ENCODE data around the gene TTC8.
"Not testable (repeated sequence)": the region's sequence is repeated elsewhere in the genome, so short reads cannot be mapped to it uniquely, and the experiment has no call there.

Gene TTC8

GRCh38 chr14:88848571-88848970, 24.1 kb downstream of the TTC8 start:
- peaks cover 24% of the 10 kb centered on the region; the same call in 1 of the 2 replicates for H3K4me1 ChIP-seq (ENCODE audit: insufficient read depth, low read length)
- no peak overlapping the region for H3K4me3 ChIP-seq (ENCODE audit: low read length)
- no peaks in the 10 kb centered on the region; the same call in 1 of the 2 replicates for H3K27me3 ChIP-seq (ENCODE audit: insufficient read depth, low read length)
- H3K36me3 ChIP-seq (ENCODE audit: insufficient read depth, low read depth, low read length) = no peaks in the 10 kb centered on the region
- no peaks in the 10 kb centered on the region; the same call in 1 of the 2 replicates for H3K9me3 ChIP-seq (ENCODE audit: insufficient read depth, low read depth, low read length)
- no peak overlapping the region for H3K27ac ChIP-seq (ENCODE audit: low read length)
- no peak overlapping the region for H3K9ac ChIP-seq (ENCODE audit: low read depth, low read length)

GRCh38 chr14:88849716-88850115, 25.3 kb downstream of the TTC8 start:
- Histone ChIP-seq H3K9me3 (ENCODE audit: insufficient read depth, low read depth, low read length) (no peaks in the 10 kb centered on the region; the same call in 1 of the 2 replicates), H3K4me1 (ENCODE audit: insufficient read depth, low read length) (peaks cover 24% of the 10 kb centered on the region; the same call in 1 of the 2 replicates), H3K27me3 (ENCODE audit: insufficient read depth, low read length) (no peaks in the 10 kb centered on the region; the same call in 1 of the 2 replicates), H3K9ac (ENCODE audit: low read depth, low read length) (no peak overlapping the region), H3K36me3 (ENCODE audit: insufficient read depth, low read depth, low read length) (no peaks in the 10 kb centered on the region), H3K4me3 (ENCODE audit: low read length) (no peak overlapping the region), H3K27ac (ENCODE audit: low read length) (no peak overlapping the region)

- H3K9me3 ChIP-seq (ENCODE audit: insufficient read depth, low read depth, low read length) = no peaks in the 10 kb centered on the region; the same call in 1 of the 2 replicates
- H3K4me1 ChIP-seq (ENCODE audit: insufficient read depth, low read length) = peaks cover 24% of the 10 kb centered on the region; the same call in 1 of the 2 replicates
- peak overlapping the region; percentile 47; the same call in 1 of the 2 replicates for H3K4me3 ChIP-seq (ENCODE audit: low read length)
- no peak overlapping the region for H3K27ac ChIP-seq (ENCODE audit: low read length)
- no peaks in the 10 kb centered on the region; the same call in 1 of the 2 replicates for H3K36me3 ChIP-seq (ENCODE audit: insufficient read depth, low read depth, low read length)
- no peak overlapping the region for H3K9ac ChIP-seq (ENCODE audit: low read depth, low read length)
- no peaks in the 10 kb centered on the region; the same call in 1 of the 2 replicates for H3K27me3 ChIP-seq (ENCODE audit: insufficient read depth, low read length)
These were observed 27.1 kb downstream of the TTC8 start for GRCh38 chr14:88851587-88851986.

- Histone ChIP-seq H3K9ac (ENCODE audit: low read depth, low read length) (no peak overlapping the region; the same call in 1 of the 2 replicates), H3K27ac (ENCODE audit: low read length) (no peak overlapping the region), H3K4me1 (ENCODE audit: insufficient read depth, low read length) (peaks cover 24% of the 10 kb centered on the region; the same call in 1 of the 2 replicates), H3K27me3 (ENCODE audit: insufficient read depth, low read length) (no peaks in the 10 kb centered on the region; the same call in 1 of the 2 replicates), H3K9me3 (ENCODE audit: insufficient read depth, low read depth, low read length) (no peaks in the 10 kb centered on the region; the same call in 1 of the 2 replicates), H3K4me3 (ENCODE audit: low read length) (no peak overlapping the region; the same call in 1 of the 2 replicates), H3K36me3 (ENCODE audit: insufficient read depth, low read depth, low read length) (no peaks in the 10 kb centered on the region; the same call in 1 of the 2 replicates)
These were observed 28.2 kb downstream of the TTC8 start for GRCh38 chr14:88852632-88853031.

- Histone ChIP-seq H3K4me3 (ENCODE audit: low read length) (no peak overlapping the region), H3K4me1 (ENCODE audit: insufficient read depth, low read length) (peaks cover 24% of the 10 kb centered on the region; the same call in 1 of the 2 replicates), H3K27me3 (ENCODE audit: insufficient read depth, low read length) (no peaks in the 10 kb centered on the region; the same call in 1 of the 2 replicates), H3K9me3 (ENCODE audit: insufficient read depth, low read depth, low read length) (no peaks in the 10 kb centered on the region; the same call in 1 of the 2 replicates), H3K9ac (ENCODE audit: low read depth, low read length) (no peak overlapping the region; the same call in 1 of the 2 replicates), H3K27ac (ENCODE audit: low read length) (no peak overlapping the region), H3K36me3 (ENCODE audit: insufficient read depth, low read depth, low read length) (no peaks in the 10 kb centered on the region; the same call in 1 of the 2 replicates)
These were observed 28.7 kb downstream of the TTC8 start for GRCh38 chr14:88853129-88853528.

GRCh38 chr14:88856786-88857366, 32.4 kb downstream of the TTC8 start:
- Histone ChIP-seq H3K4me3 (ENCODE audit: low read length) (no peak overlapping the region), H3K9me3 (ENCODE audit: insufficient read depth, low read depth, low read length) (no peaks in the 10 kb centered on the region), H3K27me3 (ENCODE audit: insufficient read depth, low read length) (no peaks in the 10 kb centered on the region; the same call in 1 of the 2 replicates), H3K36me3 (ENCODE audit: insufficient read depth, low read depth, low read length) (peaks cover 13% of the 10 kb centered on the region), H3K27ac (ENCODE audit: low read length) (no peak overlapping the region), H3K9ac (ENCODE audit: low read depth, low read length) (no peak overlapping the region), H3K4me1 (ENCODE audit: insufficient read depth, low read length) (peaks cover 14% of the 10 kb centered on the region; the same call in 1 of the 2 replicates)

- H3K4me3 ChIP-seq (ENCODE audit: low read length); H3K9me3 ChIP-seq (ENCODE audit: insufficient read depth, low read depth, low read length); H3K9ac ChIP-seq (ENCODE audit: low read depth, low read length); H3K4me1 ChIP-seq (ENCODE audit: insufficient read depth, low read length); H3K27me3 ChIP-seq (ENCODE audit: insufficient read depth, low read length); H3K27ac ChIP-seq (ENCODE audit: low read length): not testable (repeated sequence)
- H3K36me3 ChIP-seq (ENCODE audit: insufficient read depth, low read depth, low read length) = peaks cover 15% of the 10 kb centered on the region
These were observed 33.4 kb downstream of the TTC8 start for GRCh38 chr14:88857861-88858260.

- not testable (repeated sequence) for H3K27ac ChIP-seq (ENCODE audit: low read length); H3K27me3 ChIP-seq (ENCODE audit: insufficient read depth, low read length); H3K9ac ChIP-seq (ENCODE audit: low read depth, low read length); H3K9me3 ChIP-seq (ENCODE audit: insufficient read depth, low read depth, low read length); H3K4me1 ChIP-seq (ENCODE audit: insufficient read depth, low read length); H3K4me3 ChIP-seq (ENCODE audit: low read length)
- H3K36me3 ChIP-seq (ENCODE audit: insufficient read depth, low read depth, low read length) = peaks cover 19% of the 10 kb centered on the region
These were observed 34.7 kb downstream of the TTC8 start for GRCh38 chr14:88859118-88859517.

GRCh38 chr14:88863167-88863566, 38.7 kb downstream of the TTC8 start:
- H3K9ac ChIP-seq (ENCODE audit: low read depth, low read length) = no peak overlapping the region
- no peaks in the 10 kb centered on the region for H3K4me1 ChIP-seq (ENCODE audit: insufficient read depth, low read length)
- H3K27ac ChIP-seq (ENCODE audit: low read length) = no peak overlapping the region
- no peaks in the 10 kb centered on the region for H3K27me3 ChIP-seq (ENCODE audit: insufficient read depth, low read length)
- H3K36me3 ChIP-seq (ENCODE audit: insufficient read depth, low read depth, low read length) = peaks cover 19% of the 10 kb centered on the region; the same call in 1 of the 2 replicates
- H3K4me3 ChIP-seq (ENCODE audit: low read length) = no peak overlapping the region
- H3K9me3 ChIP-seq (ENCODE audit: insufficient read depth, low read depth, low read length) = no peaks in the 10 kb centered on the region

- Histone ChIP-seq H3K4me3 (ENCODE audit: low read length) (no peak overlapping the region), H3K27ac (ENCODE audit: low read length) (no peak overlapping the region), H3K27me3 (ENCODE audit: insufficient read depth, low read length) (no peaks in the 10 kb centered on the region), H3K36me3 (ENCODE audit: insufficient read depth, low read depth, low read length) (peaks cover 14% of the 10 kb centered on the region; the same call in 1 of the 2 replicates), H3K9ac (ENCODE audit: low read depth, low read length) (no peak overlapping the region), H3K9me3 (ENCODE audit: insufficient read depth, low read depth, low read length) (no peaks in the 10 kb centered on the region), H3K4me1 (ENCODE audit: insufficient read depth, low read length) (no peaks in the 10 kb centered on the region)
These were observed 39.7 kb downstream of the TTC8 start for GRCh38 chr14:88864198-88864597.

GRCh38 chr14:88866305-88866704, 41.9 kb downstream of the TTC8 start:
- no peak overlapping the region for H3K9ac ChIP-seq (ENCODE audit: low read depth, low read length)
- no peaks in the 10 kb centered on the region for H3K27me3 ChIP-seq (ENCODE audit: insufficient read depth, low read length)
- no peaks in the 10 kb centered on the region for H3K4me1 ChIP-seq (ENCODE audit: insufficient read depth, low read length)
- peaks cover 23% of the 10 kb centered on the region; the same call in 1 of the 2 replicates for H3K36me3 ChIP-seq (ENCODE audit: insufficient read depth, low read depth, low read length)
- no peak overlapping the region for H3K27ac ChIP-seq (ENCODE audit: low read length)
- H3K9me3 ChIP-seq (ENCODE audit: insufficient read depth, low read depth, low read length) = no peaks in the 10 kb centered on the region
- no peak overlapping the region for H3K4me3 ChIP-seq (ENCODE audit: low read length)

- H3K4me3 ChIP-seq (ENCODE audit: low read length) = no peak overlapping the region
- no peak overlapping the region for H3K27ac ChIP-seq (ENCODE audit: low read length)
- no peaks in the 10 kb centered on the region for H3K4me1 ChIP-seq (ENCODE audit: insufficient read depth, low read length)
- H3K27me3 ChIP-seq (ENCODE audit: insufficient read depth, low read length) = no peaks in the 10 kb centered on the region
- H3K9me3 ChIP-seq (ENCODE audit: insufficient read depth, low read depth, low read length) = no peaks in the 10 kb centered on the region
- H3K36me3 ChIP-seq (ENCODE audit: insufficient read depth, low read depth, low read length) = peaks cover 27% of the 10 kb centered on the region
- H3K9ac ChIP-seq (ENCODE audit: low read depth, low read length) = no peak overlapping the region
These were observed 44.2 kb downstream of the TTC8 start for GRCh38 chr14:88868558-88869159.
